Right lobe of liver (tissue), 4 donors: ENCODE measurements around the gene CCDC97.

Source experiments
- CTCF ChIP-seq, 4 donors: fragments of 200-600 bp in 3 of 4; fragments of 450-650 bp in 1 of 4; IDR thresholded peaks; one replicate each; pipeline versions ENCODE4 v1.5.1 to v1.8.0; 2016 to 2022; ENCODE audit warnings: antibody characterized with exemption in 4 of 4, mild to moderate bottlenecking in 2 of 4
- POLR2A ChIP-seq: fragments of 450-650 bp; IDR thresholded peaks from one replicate; pipeline ENCODE4 v1.6.1; 2017; ENCODE audit warnings: antibody characterized with exemption, mild to moderate bottlenecking
- donor health status: DM: no; HTN: no; CAD: no.
- donor health status: DM: no; HTN: no; CAD: no.
- donor health status: DM: no; HTN: yes; CAD: no.

- TF ChIP-seq CTCF (IDR thresholded peaks at IDR 0.05), result no peak
- TF ChIP-seq POLR2A, result no peak
Measured at GRCh38 chr19:41355035-41355434, 45.1 kb downstream of the CCDC97 start.
